Gastroesophageal sphincter (tissue), 4 donors: Measurements from ENCODE around the gene SLC13A4. TPM values are rescaled to one million over a fixed set of nuclear protein-coding genes. Genes with fewer than 3 reads are reported as not detected.

Source experiments
- ATAC-seq: fragments of 150-250 bp; one replicate; pipeline ENCODE4 v1.9.1; 2016; ENCODE audit warnings: mild to moderate bottlenecking, moderate library complexity
- H3K27ac ChIP-seq, 4 donors: fragments of 200-600 bp; sonication (generic) in 3 of 4; 1 replicate in 3 of 4; 2 replicates in 1 of 4; pipeline ENCODE4 v1.5.1; 2016 to 2019
- H3K27me3 ChIP-seq: fragments of 200-600 bp; sonication (generic); one replicate; pipeline ENCODE4 v1.5.1; 2019
- H3K36me3 ChIP-seq, 2 donors: fragments of 200-600 bp; sonication (generic); one replicate each; pipeline ENCODE4 v1.5.1; 2019; ENCODE audit warnings: control low read depth in 1 of 2
- H3K4me1 ChIP-seq, 3 donors: fragments of 200-600 bp; sonication (generic); 1 replicate in 2 of 3; 2 replicates in 1 of 3; pipeline ENCODE4 v1.5.1; 2016 to 2019; ENCODE audit warnings: control low read depth in 2 of 3
- H3K4me3 ChIP-seq, 2 donors: fragments of 200-600 bp; sonication (generic); one replicate each; pipeline ENCODE4 v1.5.1; 2019; ENCODE audit warnings: mild to moderate bottlenecking in 1 of 2, moderate library complexity in 1 of 2
- H3K9me3 ChIP-seq, 3 donors: fragments of 200-600 bp; sonication (generic); one replicate each; pipeline ENCODE4 v1.5.1; 2017 to 2019; ENCODE audit warnings: control low read depth in 2 of 3
- EP300 ChIP-seq: sonication (generic); formaldehyde crosslinking; IDR thresholded peaks from one replicate; pipeline ENCODE4 v1.6.1; 2017; ENCODE audit warnings: antibody characterized with exemption, mild to moderate bottlenecking
- POLR2A ChIP-seq, 2 donors: fragments of 450-650 bp; IDR thresholded peaks; one replicate each; pipeline ENCODE4 v1.6.1; 2017; ENCODE audit warnings: antibody characterized with exemption in 2 of 2, mild to moderate bottlenecking in 2 of 2, moderate library complexity in 1 of 2
- POLR2AphosphoS5 ChIP-seq: sonication (generic); formaldehyde crosslinking; IDR thresholded peaks from one replicate; pipeline ENCODE4 v1.6.1; 2017; ENCODE audit warnings: antibody characterized with exemption
- WGBS, 2 donors: methylation state at CpG; one replicate each; pipeline ENCODE4 v1.1.5; 2018; ENCODE audit warnings: low coverage in 1 of 2; 5-methylcytosine and 5-hydroxymethylcytosine counted together
- total RNA-seq, 4 donors: library from RNA; depleted of rRNA; stranded (reverse); fragments of >200 nt; gene quantifications; one replicate each; pipeline ENCODE4 v1.1.0, GENCODE V29; 2016
- TF ChIP-seq, protein P1 (sequence below), 4 experiments: fragments of 200-600 bp in 2 of 4; fragments of 450-650 bp in 2 of 4; sonication (generic) in 1 of 4; IDR thresholded peaks; one replicate each; pipeline ENCODE4 v1.5.1; 2017 to 2019; ENCODE audit warnings: antibody characterized with exemption in 4 of 4, mild to moderate bottlenecking in 2 of 4, moderate library complexity in 2 of 4

The SLC13A4 gene
- total RNA-seq, 4 donors from 2014 or later: 0.27 to 1.7 TPM; not detected in 2

DNA sequence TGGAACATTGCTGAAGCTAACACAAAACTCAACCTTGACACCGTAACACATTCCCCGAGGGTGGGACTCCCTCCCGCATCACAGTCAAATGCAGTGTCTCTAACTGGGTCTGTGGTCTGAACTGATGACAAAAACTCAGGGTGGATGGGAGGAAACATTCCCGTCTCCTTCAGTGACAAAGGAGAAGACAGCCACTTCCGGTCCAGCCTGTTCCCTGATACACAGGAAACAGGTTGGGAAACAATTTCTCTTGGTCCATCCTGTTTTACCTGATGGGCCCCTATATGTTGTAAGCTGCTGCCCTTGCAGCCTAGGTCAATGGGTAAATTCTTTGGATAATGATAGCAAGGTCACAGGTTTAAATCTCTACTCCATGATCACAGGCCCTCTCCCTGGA lies 20.4 kb downstream of the SLC13A4 start:
- no peaks in the 10 kb centered on the region for H3K4me1 ChIP-seq
- H3K36me3 ChIP-seq: no peaks in the 10 kb centered on the region
- no peaks in the 10 kb centered on the region for H3K27me3 ChIP-seq
- TF ChIP-seq POLR2AphosphoS5 (no peak), EP300 (no peak), POLR2A (IDR thresholded peaks at IDR 0.05) (no peak)
- TF ChIP-seq, protein P1, sequence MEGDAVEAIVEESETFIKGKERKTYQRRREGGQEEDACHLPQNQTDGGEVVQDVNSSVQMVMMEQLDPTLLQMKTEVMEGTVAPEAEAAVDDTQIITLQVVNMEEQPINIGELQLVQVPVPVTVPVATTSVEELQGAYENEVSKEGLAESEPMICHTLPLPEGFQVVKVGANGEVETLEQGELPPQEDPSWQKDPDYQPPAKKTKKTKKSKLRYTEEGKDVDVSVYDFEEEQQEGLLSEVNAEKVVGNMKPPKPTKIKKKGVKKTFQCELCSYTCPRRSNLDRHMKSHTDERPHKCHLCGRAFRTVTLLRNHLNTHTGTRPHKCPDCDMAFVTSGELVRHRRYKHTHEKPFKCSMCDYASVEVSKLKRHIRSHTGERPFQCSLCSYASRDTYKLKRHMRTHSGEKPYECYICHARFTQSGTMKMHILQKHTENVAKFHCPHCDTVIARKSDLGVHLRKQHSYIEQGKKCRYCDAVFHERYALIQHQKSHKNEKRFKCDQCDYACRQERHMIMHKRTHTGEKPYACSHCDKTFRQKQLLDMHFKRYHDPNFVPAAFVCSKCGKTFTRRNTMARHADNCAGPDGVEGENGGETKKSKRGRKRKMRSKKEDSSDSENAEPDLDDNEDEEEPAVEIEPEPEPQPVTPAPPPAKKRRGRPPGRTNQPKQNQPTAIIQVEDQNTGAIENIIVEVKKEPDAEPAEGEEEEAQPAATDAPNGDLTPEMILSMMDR (IDR thresholded peaks at IDR 0.05): no peak
- no peak overlapping the region for H3K27ac ChIP-seq
- H3K4me3 ChIP-seq: no peak overlapping the region
- no peak for ATAC-seq
- H3K9me3 ChIP-seq: no peaks in the 10 kb centered on the region
- 67 to 80% methylated on average over 1 of the region's 5 CpGs for WGBS, 2 donors

DNA sequence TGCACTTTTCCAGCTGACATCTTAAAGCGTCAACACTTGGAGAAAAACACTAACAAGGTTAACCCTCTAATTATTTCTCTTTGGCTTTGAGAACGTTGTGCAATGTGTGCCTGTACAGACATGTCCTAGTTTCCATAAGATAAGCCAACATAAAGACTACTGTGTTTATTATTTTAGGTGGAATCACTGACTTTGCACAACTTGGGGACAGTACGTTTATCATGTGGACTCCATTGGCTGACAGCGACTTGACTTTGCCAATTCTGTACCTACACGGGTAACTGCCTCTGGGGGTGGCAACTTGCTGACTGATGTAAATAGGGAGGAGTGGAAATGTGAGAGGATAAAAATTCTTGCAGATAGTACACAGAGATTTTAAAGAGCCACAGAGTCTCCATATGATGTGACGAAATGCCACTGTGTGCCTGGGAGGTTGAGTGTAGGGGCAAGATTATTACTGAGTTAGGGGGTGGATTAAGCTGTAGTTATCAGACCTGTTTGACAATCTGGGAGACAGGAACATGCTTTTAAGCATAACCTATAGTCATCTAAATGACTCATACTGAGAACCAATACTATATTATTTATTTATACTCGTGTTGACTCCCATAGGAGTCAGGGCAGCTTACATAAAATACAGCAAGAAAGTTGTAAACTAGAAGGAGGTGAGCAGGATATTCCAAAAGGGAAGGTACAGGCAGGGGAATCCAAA lies 21.0 kb downstream of the SLC13A4 start:
- Histone ChIP-seq H3K27ac (no peak overlapping the region), H3K4me3 (no peak overlapping the region), H3K4me1 (no peaks in the 10 kb centered on the region), H3K27me3 (no peaks in the 10 kb centered on the region), H3K36me3 (no peaks in the 10 kb centered on the region), H3K9me3 (no peaks in the 10 kb centered on the region)
- no peak for TF ChIP-seq POLR2AphosphoS5
- TF ChIP-seq, protein P1 (IDR thresholded peaks at IDR 0.05): no peak
- no peak for TF ChIP-seq EP300
- TF ChIP-seq POLR2A (IDR thresholded peaks at IDR 0.05): no peak
- no peak for ATAC-seq
- 55 to 80% methylated on average over 4 to 6 of the region's 7 CpGs for WGBS, 2 donors

DNA sequence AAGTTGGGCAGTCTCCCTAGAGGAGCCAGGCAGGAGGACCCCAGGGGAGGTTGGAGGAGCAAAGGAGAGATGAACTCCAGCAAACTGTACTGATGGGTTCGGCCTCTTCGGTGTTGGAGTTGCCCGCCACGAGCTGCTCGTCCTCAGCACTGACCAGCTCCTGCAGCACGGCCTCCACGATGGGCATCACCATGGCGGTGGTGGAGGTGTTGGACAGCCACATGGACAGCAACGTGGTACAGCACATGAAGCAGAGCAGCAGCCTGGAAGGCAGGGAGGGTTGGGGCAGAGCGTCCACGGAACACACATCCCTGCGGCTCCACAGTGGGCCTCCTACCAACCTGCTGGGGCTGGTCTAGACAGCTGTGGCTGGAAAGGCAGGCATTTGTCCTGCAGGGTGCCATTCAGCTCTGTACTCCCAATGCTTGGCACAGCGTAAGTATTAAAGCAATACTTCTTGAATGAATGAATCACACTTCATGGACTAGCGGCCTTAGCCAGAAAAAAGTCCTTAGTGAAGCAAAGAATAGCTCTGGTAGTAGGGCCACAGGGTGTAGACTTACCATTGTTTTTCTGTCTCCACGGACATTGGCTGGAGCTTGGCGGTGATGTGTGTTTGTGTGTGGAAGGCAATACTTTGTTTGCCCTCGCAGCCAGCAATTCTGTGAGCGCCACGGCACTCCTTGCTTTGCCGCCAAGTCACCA lies 21.8 kb downstream of the SLC13A4 start:
- 89 to 92% methylated on average over 12 to 13 of the region's 20 CpGs for WGBS, 2 donors
- Histone ChIP-seq H3K4me1 (no peaks in the 10 kb centered on the region), H3K27ac (no peak overlapping the region), H3K27me3 (no peaks in the 10 kb centered on the region), H3K36me3 (peaks cover 0 to 4% of the 10 kb centered on the region in 2 donors), H3K4me3 (no peak overlapping the region), H3K9me3 (no peaks in the 10 kb centered on the region)
- TF ChIP-seq, protein P1 (IDR thresholded peaks at IDR 0.05): no peak
- TF ChIP-seq EP300: no peak
- no peak for TF ChIP-seq POLR2AphosphoS5
- TF ChIP-seq POLR2A (IDR thresholded peaks at IDR 0.05): no peak
- ATAC-seq: no peak

DNA sequence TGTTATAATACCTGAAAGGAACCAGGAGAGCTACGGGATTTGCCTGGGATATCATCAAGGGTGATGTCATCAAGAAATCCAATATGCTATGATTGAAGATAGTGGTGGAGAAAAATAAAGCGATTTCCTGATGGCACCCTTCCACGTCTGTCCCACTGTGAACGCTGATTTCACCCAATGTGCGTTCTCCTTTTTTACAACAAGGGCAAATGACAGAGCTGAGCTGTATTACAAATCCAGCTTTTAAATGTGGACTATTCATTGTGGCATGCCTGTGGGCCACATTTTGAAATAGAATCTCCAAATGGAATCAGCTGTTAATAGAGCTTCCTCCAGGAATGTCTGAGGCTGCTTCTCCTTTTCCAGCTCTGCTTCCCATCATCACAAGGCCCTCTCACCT lies 23.3 kb downstream of the SLC13A4 start:
- Histone ChIP-seq H3K27me3 (no peaks in the 10 kb centered on the region), H3K36me3 (peaks cover 0 to 15% of the 10 kb centered on the region in 2 donors), H3K9me3 (no peaks in the 10 kb centered on the region), H3K4me3 (no peak overlapping the region), H3K27ac (no peak overlapping the region), H3K4me1 (no peaks in the 10 kb centered on the region)
- ATAC-seq: no peak
- 72 to 86% methylated on average over 4 to 5 of the region's 5 CpGs for WGBS, 2 donors
- no peak for TF ChIP-seq POLR2A (IDR thresholded peaks at IDR 0.05)
- no peak for TF ChIP-seq EP300
- TF ChIP-seq POLR2AphosphoS5: no peak
- TF ChIP-seq, protein P1 (IDR thresholded peaks at IDR 0.05): no peak

DNA sequence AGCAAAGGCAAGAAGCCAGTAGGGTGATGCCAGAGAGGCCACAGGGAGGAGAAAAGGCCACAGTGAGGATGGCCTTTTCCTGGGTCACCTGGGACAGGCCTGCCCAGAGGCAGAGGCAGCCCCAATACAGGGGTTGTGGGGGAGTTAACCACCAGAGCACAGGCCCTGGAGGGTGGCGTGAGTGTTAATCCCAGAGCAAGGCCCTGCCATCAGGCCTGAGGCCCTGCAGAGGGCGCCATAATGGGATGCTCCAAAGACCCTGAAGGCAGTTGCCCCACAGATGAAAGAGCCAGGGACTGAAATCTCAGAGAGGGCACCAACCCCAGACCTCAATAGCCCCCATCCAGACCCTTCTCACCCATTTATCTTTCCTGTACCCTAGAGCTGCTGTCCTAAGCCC lies 23.9 kb downstream of the SLC13A4 start:
- Histone ChIP-seq H3K27ac (no peak overlapping the region), H3K4me1 (no peaks in the 10 kb centered on the region), H3K36me3 (peaks cover 0 to 15% of the 10 kb centered on the region in 2 donors), H3K27me3 (no peaks in the 10 kb centered on the region), H3K4me3 (no peak overlapping the region), H3K9me3 (no peaks in the 10 kb centered on the region)
- WGBS, 2 donors: 100% methylated on average over 1 of the region's 2 CpGs; no CpG with 5 or more reads in 1 of the 2 donors
- TF ChIP-seq EP300 (no peak), POLR2AphosphoS5 (no peak), POLR2A (IDR thresholded peaks at IDR 0.05) (no peak)
- TF ChIP-seq, protein P1 (IDR thresholded peaks at IDR 0.05): no peak
- ATAC-seq: no peak
